GM21737 (cell line): Measurements from ENCODE around the gene NECTIN4.
"Not testable (repeated sequence)": the region's sequence is repeated elsewhere in the genome, so short reads cannot be mapped to it uniquely, and the experiment has no call there.

ENCODE experiments used
- ATAC-seq: cut with Tn5 transposase; IDR thresholded peaks from one replicate; pipeline ENCODE4 v1.9.1; 2021; ENCODE audit warnings: mild to moderate bottlenecking, moderate library complexity; ENCODE audit not compliant: unreplicated experiment

Gene NECTIN4

GRCh38 chr1:161065681-161066080 is 23.7 kb downstream of the NECTIN4 start:
- not testable (repeated sequence) for ATAC-seq

GRCh38 chr1:161063936-161064335 is 25.4 kb downstream of the NECTIN4 start:
- not testable (repeated sequence) for ATAC-seq

- ATAC-seq, result no peak
Measured at GRCh38 chr1:161061419-161061818, 27.9 kb downstream of the NECTIN4 start.

GRCh38 chr1:161059293-161059692 is 30.1 kb downstream of the NECTIN4 start:
- no peak for ATAC-seq

- ATAC-seq, result no peak
Measured at GRCh38 chr1:161054805-161055204, 34.6 kb downstream of the NECTIN4 start.

GRCh38 chr1:161054232-161054631 is 35.1 kb downstream of the NECTIN4 start:
- ATAC-seq, result no peak

GRCh38 chr1:161052899-161053298 is 36.5 kb downstream of the NECTIN4 start:
- ATAC-seq, result no peak

- ATAC-seq, result no peak
Measured at GRCh38 chr1:161051219-161051618, 38.1 kb downstream of the NECTIN4 start.

GRCh38 chr1:161048949-161049722 is 40.2 kb downstream of the NECTIN4 start:
- ATAC-seq, result no peak

GRCh38 chr1:161047436-161048420 is 41.6 kb downstream of the NECTIN4 start:
- ATAC-seq, result no peak

GRCh38 chr1:161046605-161047228 is 42.6 kb downstream of the NECTIN4 start:
- ATAC-seq, result peak; percentile 36

- peak; percentile 53 for ATAC-seq
Measured at GRCh38 chr1:161045736-161046604, 43.4 kb downstream of the NECTIN4 start, which contains the start of gene USF1. Gene USF1 (minus strand): TSS chr1:161045977. CDS start chr1:161043275, 2,702 bp downstream.

- peak; percentile 40 for ATAC-seq
Measured at GRCh38 chr1:161044908-161045735, 44.2 kb downstream of the NECTIN4 start.

GRCh38 chr1:161044535-161044907 is 44.8 kb downstream of the NECTIN4 start:
- no peak for ATAC-seq

- no peak for ATAC-seq
Measured at GRCh38 chr1:161039546-161039945, 49.8 kb downstream of the NECTIN4 start.

GRCh38 chr1:161039154-161039545 is 50.2 kb downstream of the NECTIN4 start:
- ATAC-seq, result no peak

- ATAC-seq, result peak; percentile 69
Measured at GRCh38 chr1:161038523-161039153, 50.7 kb downstream of the NECTIN4 start, which contains the start of gene TSTD1. Gene TSTD1 (minus strand): TSS chr1:161038964. CDS start chr1:161038889, 75 bp downstream.

GRCh38 chr1:161037661-161038522 is 51.5 kb downstream of the NECTIN4 start:
- ATAC-seq, result no peak
